Fibroblast of lung (primary cell): Measurements from ENCODE around the gene MRC2. TPM values are rescaled to one million over a fixed set of nuclear protein-coding genes. Genes with fewer than 3 reads are reported as not detected.

ENCODE experiments used
- DNase-seq, 2 donors: peaks; one replicate each; pipeline versions ENCODE4 v3.0.0 to v3.0.0-alpha.2; 2010; ENCODE audit warnings: low read depth in 2 of 2
- H2AFZ ChIP-seq: 2 replicates; pipeline ENCODE4 v1.5.1; 2012; ENCODE audit warnings: low read length, control low read depth, inconsistent platforms
- H3K27ac ChIP-seq: 2 replicates; pipeline ENCODE4 v1.5.1; 2011; ENCODE audit warnings: low read length, control low read depth; ENCODE audit not compliant: insufficient read depth
- H3K27me3 ChIP-seq: 2 replicates; pipeline ENCODE4 v1.5.1; 2011; ENCODE audit warnings: mild to moderate bottlenecking, low read length; ENCODE audit not compliant: control insufficient read depth, insufficient read depth
- H3K36me3 ChIP-seq: 2 replicates; pipeline ENCODE4 v1.5.1; 2011; ENCODE audit warnings: low read length; ENCODE audit not compliant: control insufficient read depth, insufficient read depth
- H3K4me1 ChIP-seq: 2 replicates; pipeline ENCODE4 v1.5.1; 2011; ENCODE audit warnings: low read length; ENCODE audit not compliant: control insufficient read depth, insufficient read depth; ENCODE audit errors: extremely low read depth
- H3K4me2 ChIP-seq: 2 replicates; pipeline ENCODE4 v1.5.1; 2011; ENCODE audit warnings: low read length, control low read depth; ENCODE audit not compliant: insufficient read depth; ENCODE audit errors: extremely low read depth
- H3K4me3 ChIP-seq, 4 experiments: fragments of 200-600 bp in 1 of 4; sonication (generic) in 1 of 4; replicated peaks in 1 of 4; 2 replicates each; pipeline ENCODE4 v1.5.1; 2011 to 2016; ENCODE audit warnings: low read length in 4 of 4, low read depth in 3 of 4, mild to moderate bottlenecking in 3 of 4, control low read depth in 2 of 4, inconsistent platforms in 1 of 4, mixed read lengths in 1 of 4; ENCODE audit not compliant: insufficient read depth in 1 of 4; ENCODE audit errors: control extremely low read depth in 1 of 4
- H3K79me2 ChIP-seq: 2 replicates; pipeline ENCODE4 v1.5.1; 2012; ENCODE audit warnings: mild to moderate bottlenecking, low read length, inconsistent platforms; ENCODE audit not compliant: control insufficient read depth, insufficient read depth
- H3K9ac ChIP-seq: 2 replicates; pipeline ENCODE4 v1.5.1; 2011; ENCODE audit warnings: mild to moderate bottlenecking, low read length, control low read depth; ENCODE audit not compliant: insufficient read depth
- H3K9me3 ChIP-seq: 2 replicates; pipeline ENCODE4 v1.5.1; 2012; ENCODE audit warnings: low read depth, low read length; ENCODE audit not compliant: control insufficient read depth, insufficient read depth
- H4K20me1 ChIP-seq: 2 replicates; pipeline ENCODE4 v1.5.1; 2011; ENCODE audit warnings: low read length; ENCODE audit not compliant: control insufficient read depth, insufficient read depth; ENCODE audit errors: extremely low read depth
- EZH2 ChIP-seq: IDR thresholded peaks from 2 replicates; pipeline ENCODE4 v1.5.1; 2012; ENCODE audit warnings: low read length, control low read depth, mild to moderate bottlenecking; ENCODE audit errors: missing control alignments
- polyA plus RNA-seq, 2 donors: library from polyadenylated mRNA; depleted of rRNA in 1 of 2; stranded (reverse) in 1 of 2; unstranded in 1 of 2; fragments of >200 nt; gene quantifications; 2 replicates each; pipeline ENCODE4 v1.2.1, GENCODE V29; 2011 to 2012; ENCODE audit warnings: missing spikeins in 1 of 2
- total RNA-seq: library from RNA; depleted of rRNA; stranded (reverse); fragments of >200 nt; gene quantifications from 2 replicates; pipeline ENCODE4 v1.2.1, GENCODE V29; 2014
- TF ChIP-seq, protein P1 (sequence below), 2 donors: IDR thresholded peaks in 1 of 2; conservative IDR thresholded peaks in 1 of 2; 1 replicate in 1 of 2; 2 replicates in 1 of 2; pipeline ENCODE4 v1.5.1; 2011 to 2012; ENCODE audit warnings: low read length in 2 of 2, control low read depth in 1 of 2, inconsistent platforms in 1 of 2, low read depth in 1 of 2, mild to moderate bottlenecking in 1 of 2

MRC2 gene
- total and polyA plus RNA-seq, 2 donors (not counting 1 experiment from before 2014, with no cell fraction given) = 98.7 to 164 TPM

DNA sequence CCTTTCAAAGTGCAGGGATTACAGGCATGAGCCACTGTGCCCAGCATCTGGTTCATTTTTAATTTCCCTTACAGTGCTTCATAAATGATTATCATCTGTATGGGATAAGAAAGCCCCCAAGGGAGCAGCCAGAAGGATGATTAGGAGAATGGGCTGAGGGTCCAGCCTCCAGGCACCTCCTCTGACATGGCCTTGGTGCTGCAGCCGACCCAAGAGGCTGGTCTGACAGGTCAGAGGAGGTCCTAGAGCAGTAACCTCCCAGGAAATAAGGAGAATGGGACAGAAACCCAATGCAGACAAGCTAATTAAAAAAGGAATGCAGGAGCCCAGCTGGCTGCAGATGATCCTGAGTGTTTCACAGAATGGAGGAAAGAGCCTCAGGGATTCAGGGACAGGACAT, 29.0 kb downstream of the MRC2 start:
- H4K20me1 ChIP-seq = no peaks in the 10 kb centered on the region
- no peak overlapping the region for H3K27ac ChIP-seq
- H3K27me3 ChIP-seq = no peaks in the 10 kb centered on the region
- no peak overlapping the region for H2AFZ ChIP-seq
- no peaks in the 10 kb centered on the region for H3K9me3 ChIP-seq
- H3K9ac ChIP-seq = no peak overlapping the region
- H3K4me1 ChIP-seq = peaks cover 23% of the 10 kb centered on the region
- TF ChIP-seq, protein P1, sequence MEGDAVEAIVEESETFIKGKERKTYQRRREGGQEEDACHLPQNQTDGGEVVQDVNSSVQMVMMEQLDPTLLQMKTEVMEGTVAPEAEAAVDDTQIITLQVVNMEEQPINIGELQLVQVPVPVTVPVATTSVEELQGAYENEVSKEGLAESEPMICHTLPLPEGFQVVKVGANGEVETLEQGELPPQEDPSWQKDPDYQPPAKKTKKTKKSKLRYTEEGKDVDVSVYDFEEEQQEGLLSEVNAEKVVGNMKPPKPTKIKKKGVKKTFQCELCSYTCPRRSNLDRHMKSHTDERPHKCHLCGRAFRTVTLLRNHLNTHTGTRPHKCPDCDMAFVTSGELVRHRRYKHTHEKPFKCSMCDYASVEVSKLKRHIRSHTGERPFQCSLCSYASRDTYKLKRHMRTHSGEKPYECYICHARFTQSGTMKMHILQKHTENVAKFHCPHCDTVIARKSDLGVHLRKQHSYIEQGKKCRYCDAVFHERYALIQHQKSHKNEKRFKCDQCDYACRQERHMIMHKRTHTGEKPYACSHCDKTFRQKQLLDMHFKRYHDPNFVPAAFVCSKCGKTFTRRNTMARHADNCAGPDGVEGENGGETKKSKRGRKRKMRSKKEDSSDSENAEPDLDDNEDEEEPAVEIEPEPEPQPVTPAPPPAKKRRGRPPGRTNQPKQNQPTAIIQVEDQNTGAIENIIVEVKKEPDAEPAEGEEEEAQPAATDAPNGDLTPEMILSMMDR (conservative IDR thresholded peaks at IDR 0.05 in 1 of 2, IDR thresholded peaks at IDR 0.05 in 1 of 2; ENCODE audit: low read depth in 1 of 2, low read length in 2 of 2) = no peak
- TF ChIP-seq EZH2 = no peak
- peaks cover 20% of the 10 kb centered on the region for H3K79me2 ChIP-seq
- peaks cover 9% of the 10 kb centered on the region for H3K36me3 ChIP-seq
- DNase-seq = no peak
- H3K4me3 ChIP-seq = no peak overlapping the region
- no peak overlapping the region for H3K4me2 ChIP-seq

DNA sequence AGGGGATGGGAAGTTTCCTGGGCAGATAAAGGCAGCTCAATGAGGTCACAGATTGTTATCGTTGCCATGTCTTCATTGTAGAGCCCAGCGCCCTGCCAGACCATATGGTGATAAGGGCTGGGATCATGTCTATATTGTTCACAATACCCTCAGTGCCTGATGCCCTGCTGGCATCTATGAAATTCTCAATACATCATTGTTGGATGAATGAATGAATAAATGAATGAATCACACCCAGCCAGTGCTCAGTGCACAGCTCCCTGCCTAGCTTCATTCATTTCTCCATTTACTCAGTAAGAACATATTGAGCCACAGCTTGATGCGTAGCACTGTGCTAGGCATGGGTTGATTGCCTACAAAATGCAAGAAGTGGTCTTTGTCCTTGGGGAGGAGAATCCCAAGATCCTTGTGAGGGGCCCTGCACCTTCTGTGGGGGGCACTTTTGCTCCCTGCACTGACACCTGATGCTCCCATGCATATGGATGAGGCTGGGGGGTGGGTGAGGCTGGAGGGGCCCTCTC, 29.7 kb downstream of the MRC2 start:
- no peak overlapping the region for H3K27ac ChIP-seq
- peaks cover 9% of the 10 kb centered on the region for H3K36me3 ChIP-seq
- no peak overlapping the region for H3K4me3 ChIP-seq
- peaks cover 21% of the 10 kb centered on the region for H3K4me1 ChIP-seq
- peaks cover 19% of the 10 kb centered on the region for H3K79me2 ChIP-seq
- no peak overlapping the region for H2AFZ ChIP-seq
- TF ChIP-seq, protein P1 (conservative IDR thresholded peaks at IDR 0.05 in 1 of 2, IDR thresholded peaks at IDR 0.05 in 1 of 2; ENCODE audit: low read depth in 1 of 2, low read length in 2 of 2) = no peak
- no peak for TF ChIP-seq EZH2
- H3K4me2 ChIP-seq = no peak overlapping the region
- H3K9ac ChIP-seq = no peak overlapping the region
- no peaks in the 10 kb centered on the region for H4K20me1 ChIP-seq
- no peaks in the 10 kb centered on the region for H3K9me3 ChIP-seq
- H3K27me3 ChIP-seq = no peaks in the 10 kb centered on the region
- DNase-seq = no peak

DNA sequence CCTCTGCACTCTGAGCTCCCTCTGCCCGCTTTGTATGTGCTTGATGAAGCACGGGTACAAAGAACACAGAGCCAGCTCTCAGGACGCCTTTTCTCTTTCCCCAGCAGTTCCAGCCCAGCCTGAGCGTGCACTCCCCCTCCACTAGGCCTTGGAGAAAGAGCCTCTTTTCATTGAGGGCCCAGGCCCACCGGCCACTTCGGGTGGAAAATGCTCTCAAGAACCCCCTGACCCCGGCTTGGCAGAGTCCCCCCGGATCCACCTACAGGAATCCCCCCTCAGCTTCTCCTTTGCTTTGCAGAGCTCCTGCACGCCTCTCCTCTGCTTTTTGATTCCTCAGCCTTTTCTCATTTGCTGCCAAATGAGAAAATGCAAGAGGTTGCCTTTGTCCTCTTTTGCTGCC, 30.2 kb downstream of the MRC2 start:
- H3K4me3 ChIP-seq = no peak overlapping the region
- no peaks in the 10 kb centered on the region for H4K20me1 ChIP-seq
- H3K9me3 ChIP-seq = no peaks in the 10 kb centered on the region
- peaks cover 9% of the 10 kb centered on the region for H3K36me3 ChIP-seq
- H3K4me1 ChIP-seq = peaks cover 20% of the 10 kb centered on the region
- no peaks in the 10 kb centered on the region for H3K27me3 ChIP-seq
- no peak for DNase-seq
- TF ChIP-seq EZH2 = no peak
- TF ChIP-seq, protein P1 (conservative IDR thresholded peaks at IDR 0.05 in 1 of 2, IDR thresholded peaks at IDR 0.05 in 1 of 2; ENCODE audit: low read depth in 1 of 2, low read length in 2 of 2) = no peak
- no peak overlapping the region for H3K9ac ChIP-seq
- no peak overlapping the region for H2AFZ ChIP-seq
- no peak overlapping the region for H3K27ac ChIP-seq
- H3K79me2 ChIP-seq = peaks cover 18% of the 10 kb centered on the region
- no peak overlapping the region for H3K4me2 ChIP-seq
